DND-41 (cell line): ENCODE results near the gene RBM43.
"Not testable (repeated sequence)": the region's sequence is repeated elsewhere in the genome, so short reads cannot be mapped to it uniquely, and the experiment has no call there.

Source experiments
- ATAC-seq: fragments of 200-7000 bp; cut with Tn5 transposase; 3 replicates; pipeline ENCODE4 v1.9.1; 2021; ENCODE audit warnings: low read depth; ENCODE audit not compliant: insufficient read depth
- DNase-seq: peaks from one replicate; pipeline ENCODE4 v3.0.0-alpha.2; 2020
- H2AFZ ChIP-seq: 2 replicates; pipeline ENCODE4 v1.6.0; 2012; ENCODE audit warnings: low read depth, low read length
- H3K27ac ChIP-seq: 2 replicates; pipeline ENCODE4 v1.5.1; 2012; ENCODE audit warnings: low read length, inconsistent platforms
- H3K27me3 ChIP-seq: fragments of 200-600 bp; sonication (generic); 2 replicates; pipeline ENCODE4 v1.6.0; 2012; ENCODE audit warnings: low read length, mild to moderate bottlenecking, inconsistent platforms; ENCODE audit not compliant: insufficient read depth, poor library complexity
- H3K36me3 ChIP-seq: 2 replicates; pipeline ENCODE4 v1.5.1; 2012; ENCODE audit warnings: low read length, inconsistent platforms; ENCODE audit not compliant: insufficient read depth
- H3K4me1 ChIP-seq: 2 replicates; pipeline ENCODE4 v1.5.1; 2012; ENCODE audit warnings: mild to moderate bottlenecking, low read length; ENCODE audit not compliant: insufficient read depth
- H3K4me2 ChIP-seq: 2 replicates; pipeline ENCODE4 v1.6.0; 2012; ENCODE audit warnings: mild to moderate bottlenecking, moderate library complexity, low read length, inconsistent platforms; ENCODE audit not compliant: insufficient read depth
- H3K4me3 ChIP-seq, 2 experiments: fragments of 200-600 bp in 1 of 2; shearing (Covaris generic) in 1 of 2; 2 replicates each; pipeline ENCODE4 v1.5.1; 2012 to 2016; ENCODE audit warnings: inconsistent platforms in 2 of 2, low read length in 2 of 2, mild to moderate bottlenecking in 2 of 2, low read depth in 1 of 2, moderate library complexity in 1 of 2
- H3K79me2 ChIP-seq: 2 replicates; pipeline ENCODE4 v1.6.0; 2012; ENCODE audit warnings: low read length, inconsistent platforms; ENCODE audit not compliant: insufficient read depth
- H3K9ac ChIP-seq: 2 replicates; pipeline ENCODE4 v1.6.0; 2012; ENCODE audit warnings: low read depth, mild to moderate bottlenecking, inconsistent platforms, low read length, moderate library complexity
- H3K9me3 ChIP-seq: 2 replicates; pipeline ENCODE4 v1.5.1; 2012; ENCODE audit warnings: low read length, moderate library complexity, mild to moderate bottlenecking, inconsistent platforms; ENCODE audit not compliant: insufficient read depth, severe bottlenecking
- H4K20me1 ChIP-seq: 2 replicates; pipeline ENCODE4 v1.6.0; 2012; ENCODE audit warnings: low read length; ENCODE audit not compliant: insufficient read depth
- EZH2 ChIP-seq: IDR thresholded peaks from 3 replicates; pipeline ENCODE4 v1.6.1; 2012; ENCODE audit warnings: borderline replicate concordance, low read depth, mild to moderate bottlenecking, moderate library complexity, low read length, inconsistent platforms; ENCODE audit not compliant: severe bottlenecking
- TF ChIP-seq, protein P1 (sequence below): IDR thresholded peaks from 2 replicates; pipeline ENCODE4 v1.5.1; 2012; ENCODE audit warnings: borderline replicate concordance, low read length, moderate library complexity, mild to moderate bottlenecking; ENCODE audit not compliant: poor library complexity, severe bottlenecking; ENCODE audit errors: extremely low read depth

Gene RBM43

DNA sequence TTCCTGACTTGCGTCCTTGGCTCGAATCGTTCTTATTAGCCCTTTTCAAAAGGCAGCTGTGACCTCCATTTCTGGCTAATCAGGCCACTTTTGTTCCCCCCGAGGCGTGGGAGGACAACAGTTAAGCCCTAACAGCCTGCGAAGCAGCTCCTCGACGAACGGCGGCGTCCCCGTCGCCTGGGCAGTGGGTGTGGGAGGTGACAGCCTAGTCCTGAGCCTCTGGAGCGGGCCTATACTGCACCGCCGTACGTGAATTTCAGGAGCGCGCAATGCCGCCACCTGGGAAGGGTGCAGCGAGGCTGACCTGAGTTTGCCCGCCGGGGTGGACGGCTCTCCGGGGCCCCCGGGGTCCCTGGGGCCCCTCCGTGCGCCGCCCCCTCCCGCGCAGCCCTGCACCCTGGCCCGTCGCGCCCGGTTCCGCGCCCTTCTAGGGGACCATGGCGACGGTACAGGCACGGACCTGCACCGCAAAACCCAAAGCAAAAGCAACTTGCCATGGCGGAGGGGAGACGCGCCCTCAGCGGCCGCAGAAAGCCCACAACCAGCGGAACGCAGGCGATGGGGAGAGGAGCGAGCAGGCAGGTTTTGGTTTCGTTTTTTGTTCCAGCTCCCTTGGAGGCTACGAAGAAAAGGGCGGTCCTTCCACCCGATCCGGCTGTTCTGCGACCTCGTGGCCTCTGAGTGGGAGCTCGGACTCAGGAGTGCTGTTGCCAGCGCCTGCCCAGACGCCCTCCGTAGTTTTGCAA is at the start of gene RBM43:
RBM43 (minus strand) TSS at position 633 of the 746 bp plus-strand sequence; CDS start at position 497, 136 bp downstream.
- ATAC-seq (peak; percentile 89), DNase-seq (peak; percentile 90)
- Histone ChIP-seq H3K27me3 (no peaks in the 10 kb centered on the region), H3K4me3 (peak within 1 kb of the TSS; percentile 72 to 79), H3K79me2 (peaks cover 16% of the 10 kb centered on the region), H3K4me2 (peak within 1 kb of the TSS; percentile 75), H3K36me3 (no peaks in the 10 kb centered on the region; the same call in 1 of the 2 replicates), H3K9me3 (no peaks in the 10 kb centered on the region), H2AFZ (peak within 1 kb of the TSS; percentile 84), H3K9ac (peak within 1 kb of the TSS; percentile 95), H4K20me1 (no peaks in the 10 kb centered on the region), H3K4me1 (peaks cover 23% of the 10 kb centered on the region), H3K27ac (peak within 1 kb of the TSS; percentile 94)
- TF ChIP-seq EZH2: no peak
- TF ChIP-seq, protein P1, sequence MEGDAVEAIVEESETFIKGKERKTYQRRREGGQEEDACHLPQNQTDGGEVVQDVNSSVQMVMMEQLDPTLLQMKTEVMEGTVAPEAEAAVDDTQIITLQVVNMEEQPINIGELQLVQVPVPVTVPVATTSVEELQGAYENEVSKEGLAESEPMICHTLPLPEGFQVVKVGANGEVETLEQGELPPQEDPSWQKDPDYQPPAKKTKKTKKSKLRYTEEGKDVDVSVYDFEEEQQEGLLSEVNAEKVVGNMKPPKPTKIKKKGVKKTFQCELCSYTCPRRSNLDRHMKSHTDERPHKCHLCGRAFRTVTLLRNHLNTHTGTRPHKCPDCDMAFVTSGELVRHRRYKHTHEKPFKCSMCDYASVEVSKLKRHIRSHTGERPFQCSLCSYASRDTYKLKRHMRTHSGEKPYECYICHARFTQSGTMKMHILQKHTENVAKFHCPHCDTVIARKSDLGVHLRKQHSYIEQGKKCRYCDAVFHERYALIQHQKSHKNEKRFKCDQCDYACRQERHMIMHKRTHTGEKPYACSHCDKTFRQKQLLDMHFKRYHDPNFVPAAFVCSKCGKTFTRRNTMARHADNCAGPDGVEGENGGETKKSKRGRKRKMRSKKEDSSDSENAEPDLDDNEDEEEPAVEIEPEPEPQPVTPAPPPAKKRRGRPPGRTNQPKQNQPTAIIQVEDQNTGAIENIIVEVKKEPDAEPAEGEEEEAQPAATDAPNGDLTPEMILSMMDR: no peak

DNA sequence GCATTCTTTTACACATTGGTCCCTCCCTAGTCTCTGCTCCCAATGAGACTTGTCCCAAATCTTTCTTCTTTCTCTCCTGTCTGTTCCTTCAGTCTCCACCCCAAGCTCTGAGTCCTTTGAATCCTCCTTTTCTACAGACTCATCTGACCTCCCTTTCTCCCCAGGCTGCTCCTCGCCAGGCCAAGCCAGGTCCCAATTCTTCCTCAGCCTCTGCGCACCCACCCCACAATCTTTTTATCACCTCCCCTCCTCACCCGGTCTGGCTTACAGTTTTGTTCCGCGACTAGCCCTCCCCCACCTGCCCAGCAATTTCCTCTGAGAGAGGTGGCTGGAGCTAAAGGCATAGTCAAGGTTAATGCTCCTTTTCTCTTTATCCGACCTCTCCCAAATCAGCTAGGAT is 48.6 kb upstream of the RBM43 start:
- not testable (repeated sequence) for H3K79me2 ChIP-seq, H2AFZ ChIP-seq, H3K9me3 ChIP-seq, H3K27ac ChIP-seq, H4K20me1 ChIP-seq, ATAC-seq, H3K9ac ChIP-seq, H3K4me3 ChIP-seq, DNase-seq, H3K27me3 ChIP-seq, H3K4me1 ChIP-seq, H3K36me3 ChIP-seq, H3K4me2 ChIP-seq

- ATAC-seq: no peak
- Histone ChIP-seq H3K4me3 (no peak overlapping the region), H3K27ac (no peak overlapping the region), H3K27me3 (no peaks in the 10 kb centered on the region), H3K36me3 (no peaks in the 10 kb centered on the region), H3K9ac (no peak overlapping the region), H3K9me3 (no peaks in the 10 kb centered on the region), H3K79me2 (no peaks in the 10 kb centered on the region), H4K20me1 (no peaks in the 10 kb centered on the region), H3K4me2 (no peak overlapping the region), H3K4me1 (no peaks in the 10 kb centered on the region), H2AFZ (no peak overlapping the region)
- DNase-seq: no peak
- TF ChIP-seq, protein P1: no peak
- no peak for TF ChIP-seq EZH2
These were observed 45.0 kb upstream of the RBM43 start for GRCh38 chr2:151306621-151307020.

- Histone ChIP-seq H3K27ac (no peak overlapping the region), H3K79me2 (no peaks in the 10 kb centered on the region), H3K27me3 (no peaks in the 10 kb centered on the region), H2AFZ (no peak overlapping the region), H4K20me1 (no peaks in the 10 kb centered on the region), H3K9me3 (no peaks in the 10 kb centered on the region), H3K36me3 (no peaks in the 10 kb centered on the region), H3K9ac (no peak overlapping the region), H3K4me2 (no peak overlapping the region), H3K4me3 (no peak overlapping the region), H3K4me1 (no peaks in the 10 kb centered on the region)
- ATAC-seq: no peak
- no peak for DNase-seq
- TF ChIP-seq, protein P1: no peak
- TF ChIP-seq EZH2: no peak
These were observed 43.5 kb upstream of the RBM43 start for GRCh38 chr2:151305129-151305691.
